ENCODE measurements around the gene HSP90B1.

DNA sequence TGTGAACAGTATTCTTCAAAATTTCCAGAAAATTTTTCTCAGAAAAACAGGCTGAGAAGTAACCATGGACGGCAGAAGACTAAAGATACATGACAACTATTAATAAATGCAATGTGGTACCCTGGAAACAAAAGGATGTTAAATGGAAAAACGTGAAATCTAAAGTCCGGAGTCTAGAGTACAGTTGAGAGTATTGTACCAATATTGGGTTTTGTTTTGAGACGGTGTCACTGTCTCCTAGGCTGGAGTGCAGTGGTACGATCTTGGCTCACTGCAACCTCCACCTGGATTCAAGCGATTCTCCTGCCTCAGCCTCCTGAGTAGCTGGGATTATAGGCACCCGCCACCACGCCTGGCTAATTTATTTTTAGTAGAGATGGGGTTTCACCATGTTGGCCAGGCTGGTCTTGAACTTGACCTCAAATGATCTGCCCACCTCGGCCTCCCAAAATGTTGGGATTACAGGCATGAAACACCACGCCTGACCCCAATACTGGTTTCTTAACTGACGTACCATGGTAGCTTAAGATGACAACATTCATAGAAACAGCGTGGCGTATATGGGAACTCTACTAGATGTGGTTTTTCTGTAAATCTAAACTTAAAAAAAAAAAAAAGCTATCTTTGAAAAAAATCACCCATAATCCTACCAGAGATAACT is 18.7 kb downstream of the HSP90B1 start:
- TF ChIP-seq RFX5 (IDR thresholded peaks at IDR 0.05; ENCODE audit: low read length): no peak
- TF ChIP-seq, protein P1, sequence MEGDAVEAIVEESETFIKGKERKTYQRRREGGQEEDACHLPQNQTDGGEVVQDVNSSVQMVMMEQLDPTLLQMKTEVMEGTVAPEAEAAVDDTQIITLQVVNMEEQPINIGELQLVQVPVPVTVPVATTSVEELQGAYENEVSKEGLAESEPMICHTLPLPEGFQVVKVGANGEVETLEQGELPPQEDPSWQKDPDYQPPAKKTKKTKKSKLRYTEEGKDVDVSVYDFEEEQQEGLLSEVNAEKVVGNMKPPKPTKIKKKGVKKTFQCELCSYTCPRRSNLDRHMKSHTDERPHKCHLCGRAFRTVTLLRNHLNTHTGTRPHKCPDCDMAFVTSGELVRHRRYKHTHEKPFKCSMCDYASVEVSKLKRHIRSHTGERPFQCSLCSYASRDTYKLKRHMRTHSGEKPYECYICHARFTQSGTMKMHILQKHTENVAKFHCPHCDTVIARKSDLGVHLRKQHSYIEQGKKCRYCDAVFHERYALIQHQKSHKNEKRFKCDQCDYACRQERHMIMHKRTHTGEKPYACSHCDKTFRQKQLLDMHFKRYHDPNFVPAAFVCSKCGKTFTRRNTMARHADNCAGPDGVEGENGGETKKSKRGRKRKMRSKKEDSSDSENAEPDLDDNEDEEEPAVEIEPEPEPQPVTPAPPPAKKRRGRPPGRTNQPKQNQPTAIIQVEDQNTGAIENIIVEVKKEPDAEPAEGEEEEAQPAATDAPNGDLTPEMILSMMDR (IDR thresholded peaks at IDR 0.05): no peak
- TF ChIP-seq EZH2phosphoT487 (IDR thresholded peaks at IDR 0.05; ENCODE audit: borderline replicate concordance, low read depth): no peak
- TF ChIP-seq, protein P2, sequence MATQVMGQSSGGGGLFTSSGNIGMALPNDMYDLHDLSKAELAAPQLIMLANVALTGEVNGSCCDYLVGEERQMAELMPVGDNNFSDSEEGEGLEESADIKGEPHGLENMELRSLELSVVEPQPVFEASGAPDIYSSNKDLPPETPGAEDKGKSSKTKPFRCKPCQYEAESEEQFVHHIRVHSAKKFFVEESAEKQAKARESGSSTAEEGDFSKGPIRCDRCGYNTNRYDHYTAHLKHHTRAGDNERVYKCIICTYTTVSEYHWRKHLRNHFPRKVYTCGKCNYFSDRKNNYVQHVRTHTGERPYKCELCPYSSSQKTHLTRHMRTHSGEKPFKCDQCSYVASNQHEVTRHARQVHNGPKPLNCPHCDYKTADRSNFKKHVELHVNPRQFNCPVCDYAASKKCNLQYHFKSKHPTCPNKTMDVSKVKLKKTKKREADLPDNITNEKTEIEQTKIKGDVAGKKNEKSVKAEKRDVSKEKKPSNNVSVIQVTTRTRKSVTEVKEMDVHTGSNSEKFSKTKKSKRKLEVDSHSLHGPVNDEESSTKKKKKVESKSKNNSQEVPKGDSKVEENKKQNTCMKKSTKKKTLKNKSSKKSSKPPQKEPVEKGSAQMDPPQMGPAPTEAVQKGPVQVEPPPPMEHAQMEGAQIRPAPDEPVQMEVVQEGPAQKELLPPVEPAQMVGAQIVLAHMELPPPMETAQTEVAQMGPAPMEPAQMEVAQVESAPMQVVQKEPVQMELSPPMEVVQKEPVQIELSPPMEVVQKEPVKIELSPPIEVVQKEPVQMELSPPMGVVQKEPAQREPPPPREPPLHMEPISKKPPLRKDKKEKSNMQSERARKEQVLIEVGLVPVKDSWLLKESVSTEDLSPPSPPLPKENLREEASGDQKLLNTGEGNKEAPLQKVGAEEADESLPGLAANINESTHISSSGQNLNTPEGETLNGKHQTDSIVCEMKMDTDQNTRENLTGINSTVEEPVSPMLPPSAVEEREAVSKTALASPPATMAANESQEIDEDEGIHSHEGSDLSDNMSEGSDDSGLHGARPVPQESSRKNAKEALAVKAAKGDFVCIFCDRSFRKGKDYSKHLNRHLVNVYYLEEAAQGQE (IDR thresholded peaks at IDR 0.05; ENCODE audit: low read depth, low read length): no peak
